Cardiac muscle cell (in vitro differentiated cells and primary cell): ENCODE data around the gene POLR3H. TPM values are rescaled to one million over a fixed set of nuclear protein-coding genes. Genes with fewer than 3 reads are reported as not detected.

ENCODE experiments used
- DNase-seq, 2 donors: peaks; one replicate each; pipeline versions ENCODE4 v3.0.0 to v3.0.0-alpha.2; 2010 to 2017; ENCODE audit warnings: low read depth in 1 of 2, low spot score in 1 of 2
- H3K27ac ChIP-seq: fragments of 200-600 bp; sonication (generic); 2 replicates; pipeline ENCODE4 v1.5.1; 2016
- H3K27me3 ChIP-seq: fragments of 200-600 bp; sonication (generic); 2 replicates; pipeline ENCODE4 v1.6.0; 2016; ENCODE audit warnings: control low read depth
- H3K36me3 ChIP-seq: fragments of 200-600 bp; sonication (generic); 2 replicates; pipeline ENCODE4 v1.5.1; 2016; ENCODE audit warnings: control low read depth
- H3K4me1 ChIP-seq: fragments of 200-600 bp; sonication (generic); 2 replicates; pipeline ENCODE4 v1.8.1; 2017; ENCODE audit warnings: low read depth, mild to moderate bottlenecking, mixed run types
- H3K4me3 ChIP-seq: fragments of 200-600 bp; sonication (generic); 2 replicates; pipeline ENCODE4 v1.5.1; 2016; ENCODE audit warnings: mild to moderate bottlenecking
- H3K9me3 ChIP-seq: fragments of 200-600 bp; sonication (generic); 2 replicates; pipeline ENCODE4 v1.5.1; 2017; ENCODE audit warnings: low read depth, mild to moderate bottlenecking, control low read depth
- polyA plus RNA-seq: library from polyadenylated mRNA; unstranded; fragments of >200 nt; fragmentation: Nextera tagmentation; extraction: Ambion mirVana; gene quantifications from 2 replicates; pipeline ENCODE4 v1.2.1, GENCODE V29; 2016
- total RNA-seq: library from RNA; depleted of rRNA; stranded (reverse); fragments of >200 nt; gene quantifications from 2 replicates; pipeline ENCODE4 v1.2.3, GENCODE V29; 2016
- TF ChIP-seq, protein P1 (sequence below): IDR thresholded peaks from 2 replicates; pipeline ENCODE4 v1.5.1; 2012; ENCODE audit warnings: low read depth, mild to moderate bottlenecking, low read length

POLR3H gene
- total and polyA plus RNA-seq, 2 experiments from 2014 or later: 11.4 to 30.9 TPM

GRCh38 chr22:41548830-41549211 lies 4.6 kb upstream of the POLR3H start:
- H3K4me3 ChIP-seq: no peak overlapping the region

DNA sequence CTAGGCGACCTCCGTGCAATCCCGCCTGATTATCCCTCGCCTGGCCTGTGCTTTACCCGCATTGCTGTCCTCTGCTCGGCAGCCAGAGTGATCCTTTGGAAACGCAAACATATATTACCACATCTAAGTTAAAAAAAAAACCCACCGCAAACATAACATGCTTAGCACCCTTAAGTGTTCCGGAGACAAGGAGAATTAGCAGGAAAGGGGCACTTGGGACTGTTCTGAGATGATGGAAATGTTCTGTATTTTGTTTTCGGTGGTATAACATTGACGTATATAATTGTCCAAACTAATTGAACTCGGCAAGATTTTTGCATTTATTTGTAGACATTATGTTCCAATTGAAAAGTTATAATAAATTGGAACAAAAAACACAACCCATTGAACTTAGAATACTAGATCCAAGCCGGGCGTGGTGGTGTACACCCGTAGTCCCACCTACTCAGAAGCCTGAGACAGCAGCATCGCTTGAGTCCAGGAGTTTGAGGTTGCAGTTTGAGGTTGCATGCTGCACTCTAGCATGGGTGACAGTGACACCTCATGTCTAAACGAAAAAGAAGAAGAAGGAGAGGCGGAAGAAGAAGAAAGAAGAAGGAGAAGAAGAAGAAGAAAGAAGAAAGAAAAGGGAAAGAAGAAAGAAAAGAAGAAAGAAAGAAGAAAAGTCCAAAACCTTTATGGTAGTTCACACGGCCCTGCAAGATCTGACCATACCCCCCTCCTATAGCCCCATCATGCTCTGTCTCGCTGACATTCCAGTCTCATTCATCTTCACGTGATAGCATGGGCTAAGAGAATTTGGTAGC lies 604 bp upstream of the POLR3H start:
- Histone ChIP-seq H3K4me1 (peaks cover 7% of the 10 kb centered on the region), H3K36me3 (no peaks in the 10 kb centered on the region), H3K9me3 (no peaks in the 10 kb centered on the region), H3K27me3 (no peaks in the 10 kb centered on the region), H3K27ac (no peak overlapping the region), H3K4me3 (peak overlapping the region; percentile 10)
- no peak for DNase-seq
- TF ChIP-seq, protein P1, sequence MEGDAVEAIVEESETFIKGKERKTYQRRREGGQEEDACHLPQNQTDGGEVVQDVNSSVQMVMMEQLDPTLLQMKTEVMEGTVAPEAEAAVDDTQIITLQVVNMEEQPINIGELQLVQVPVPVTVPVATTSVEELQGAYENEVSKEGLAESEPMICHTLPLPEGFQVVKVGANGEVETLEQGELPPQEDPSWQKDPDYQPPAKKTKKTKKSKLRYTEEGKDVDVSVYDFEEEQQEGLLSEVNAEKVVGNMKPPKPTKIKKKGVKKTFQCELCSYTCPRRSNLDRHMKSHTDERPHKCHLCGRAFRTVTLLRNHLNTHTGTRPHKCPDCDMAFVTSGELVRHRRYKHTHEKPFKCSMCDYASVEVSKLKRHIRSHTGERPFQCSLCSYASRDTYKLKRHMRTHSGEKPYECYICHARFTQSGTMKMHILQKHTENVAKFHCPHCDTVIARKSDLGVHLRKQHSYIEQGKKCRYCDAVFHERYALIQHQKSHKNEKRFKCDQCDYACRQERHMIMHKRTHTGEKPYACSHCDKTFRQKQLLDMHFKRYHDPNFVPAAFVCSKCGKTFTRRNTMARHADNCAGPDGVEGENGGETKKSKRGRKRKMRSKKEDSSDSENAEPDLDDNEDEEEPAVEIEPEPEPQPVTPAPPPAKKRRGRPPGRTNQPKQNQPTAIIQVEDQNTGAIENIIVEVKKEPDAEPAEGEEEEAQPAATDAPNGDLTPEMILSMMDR: no peak

More at GRCh38 chr22:41548830-41549211, 4.6 kb upstream of the POLR3H start:
- TF ChIP-seq, protein P1: no peak
- H3K27me3 ChIP-seq: no peaks in the 10 kb centered on the region
- no peaks in the 10 kb centered on the region for H3K36me3 ChIP-seq
- peaks cover 4% of the 10 kb centered on the region for H3K4me1 ChIP-seq
- no peak overlapping the region for H3K27ac ChIP-seq
- no peak for DNase-seq
- no peaks in the 10 kb centered on the region for H3K9me3 ChIP-seq

DNA sequence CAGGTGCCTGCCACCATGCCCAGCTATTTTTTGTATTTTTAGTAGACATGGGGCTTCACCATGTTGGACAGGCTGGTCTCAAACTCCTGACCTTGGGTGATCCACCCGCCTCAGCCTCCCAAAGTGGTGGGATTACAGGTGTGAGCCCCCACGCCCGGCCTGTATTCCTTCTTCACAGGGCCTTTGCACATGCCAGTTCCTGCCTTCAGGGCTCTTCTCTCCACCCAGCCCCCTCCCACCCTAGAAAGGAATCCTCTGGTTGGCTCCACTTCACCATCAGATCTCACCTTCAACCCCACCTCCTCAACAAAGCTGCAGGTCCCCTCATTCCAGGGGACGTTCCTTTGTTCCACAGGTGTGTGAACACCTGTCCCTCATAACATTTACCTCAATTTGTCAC lies 2.0 kb downstream of the POLR3H start:
- H3K4me1 ChIP-seq: peaks cover 7% of the 10 kb centered on the region
- no peaks in the 10 kb centered on the region for H3K27me3 ChIP-seq
- H3K27ac ChIP-seq: no peak overlapping the region
- no peaks in the 10 kb centered on the region for H3K9me3 ChIP-seq
- DNase-seq: no peak
- TF ChIP-seq, protein P1: no peak
- no peak overlapping the region for H3K4me3 ChIP-seq
- no peaks in the 10 kb centered on the region for H3K36me3 ChIP-seq

- H3K36me3 ChIP-seq: no peaks in the 10 kb centered on the region
- TF ChIP-seq, protein P1: no peak
- no peak overlapping the region for H3K27ac ChIP-seq
- no peak overlapping the region for H3K4me3 ChIP-seq
- DNase-seq: no peak
- no peaks in the 10 kb centered on the region for H3K27me3 ChIP-seq
- no peaks in the 10 kb centered on the region for H3K9me3 ChIP-seq
- H3K4me1 ChIP-seq: peaks cover 7% of the 10 kb centered on the region
Measured at GRCh38 chr22:41541484-41541883, 2.8 kb downstream of the POLR3H start.

DNA sequence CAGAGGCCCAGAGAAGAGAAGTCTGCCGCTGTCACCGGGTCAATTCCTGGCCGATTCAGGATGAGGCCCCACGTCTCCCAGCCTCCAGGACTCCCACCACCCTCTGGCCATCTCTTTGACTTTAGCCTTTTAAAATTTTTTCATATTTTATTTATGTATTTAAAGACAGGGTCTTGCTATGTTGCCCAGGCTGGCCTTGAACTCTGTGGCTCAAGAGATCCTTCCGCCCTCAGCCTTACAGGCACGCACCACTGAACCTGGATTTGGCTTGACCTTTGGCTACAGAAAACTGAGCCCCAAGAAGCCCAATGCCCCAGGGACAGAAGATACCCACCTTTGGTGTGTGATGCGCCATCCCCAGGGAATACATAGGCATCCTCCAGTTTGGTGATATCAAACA lies 3.9 kb downstream of the POLR3H start:
- DNase-seq: no peak
- Histone ChIP-seq H3K27me3 (no peaks in the 10 kb centered on the region), H3K4me3 (no peak overlapping the region), H3K9me3 (no peaks in the 10 kb centered on the region), H3K4me1 (peaks cover 7% of the 10 kb centered on the region), H3K36me3 (no peaks in the 10 kb centered on the region), H3K27ac (peak overlapping the region; percentile 51)
- TF ChIP-seq, protein P1: no peak
